ENCODE measurements around the gene SPATA1. TPM values are rescaled to one million over a fixed set of nuclear protein-coding genes. Genes with fewer than 3 reads are reported as not detected.
"Not testable (repeated sequence)": the region's sequence is repeated elsewhere in the genome, so short reads cannot be mapped to it uniquely, and the experiment has no call there.

The SPATA1 gene
- total RNA-seq, 2 donors from 2014 or later: 1.0 to 2.6 TPM

DNA sequence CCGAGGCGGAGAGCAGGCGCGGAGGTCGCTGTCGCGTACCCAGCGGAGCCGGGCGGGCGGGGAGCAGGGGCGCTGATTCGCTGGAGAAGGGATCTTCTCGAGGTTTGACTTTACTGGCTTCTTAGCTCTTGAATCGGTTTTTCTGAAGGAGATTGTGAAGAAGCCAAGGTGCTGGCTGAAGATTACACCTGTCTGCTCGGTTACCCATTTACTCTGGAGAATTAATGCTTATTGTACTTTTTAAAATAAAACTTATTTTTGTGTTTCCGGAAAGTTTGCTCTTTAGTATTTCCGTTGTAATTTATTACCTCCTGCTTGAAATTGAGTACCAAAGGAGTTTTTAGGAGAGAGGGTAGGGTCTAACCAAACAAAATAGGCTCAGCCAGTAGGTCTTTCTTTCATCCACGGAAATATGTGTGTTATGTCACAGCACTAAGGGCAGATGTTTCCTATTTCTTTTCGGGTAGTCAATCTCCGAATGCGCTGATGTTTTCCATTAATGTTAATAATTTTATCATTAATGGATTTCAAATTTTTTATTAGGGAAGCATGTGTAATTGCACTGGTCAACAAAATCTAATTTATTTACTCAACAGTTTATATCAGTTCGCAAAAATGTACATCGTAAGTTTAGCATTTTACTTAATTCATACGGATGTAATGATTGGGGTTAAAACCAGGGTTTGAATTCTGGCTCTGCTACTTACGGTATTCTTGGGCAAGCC lies 705 bp downstream of the SPATA1 start:
- intact Hi-C loops (cut with DNase I): loop anchor here in 1 of 2 donors (10.0 kb wide), 1 partner anchor 68 kb away; the partner anchor contains the start of gene CTBS
- DNase-seq (ENCODE audit: low spot score): no peak

DNA sequence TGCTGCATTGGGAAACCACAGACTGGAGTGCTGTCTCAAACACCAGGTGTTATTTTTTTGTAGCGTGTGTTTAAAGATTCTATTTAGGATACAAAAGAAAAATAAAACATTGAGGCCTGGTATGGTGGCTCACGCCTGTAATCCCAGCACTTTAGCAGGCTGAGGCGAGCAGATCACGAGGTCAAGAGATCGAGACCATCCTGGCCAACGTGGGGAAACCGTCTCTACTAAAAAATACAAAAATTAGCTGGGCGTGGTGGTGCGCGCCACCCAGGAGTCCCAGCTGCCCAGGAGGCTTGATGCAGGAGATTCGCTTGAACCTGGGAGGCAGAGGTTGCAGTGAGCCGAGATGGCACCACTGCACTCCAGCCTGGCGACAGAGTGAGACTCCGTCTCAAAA lies 1.7 kb downstream of the SPATA1 start:
- not testable (repeated sequence) for DNase-seq (ENCODE audit: low spot score)
- intact Hi-C loops (cut with DNase I): loop anchor here in 1 of 2 donors (10.0 kb wide), 1 partner anchor 67 kb away; the partner anchor contains the start of gene CTBS

DNA sequence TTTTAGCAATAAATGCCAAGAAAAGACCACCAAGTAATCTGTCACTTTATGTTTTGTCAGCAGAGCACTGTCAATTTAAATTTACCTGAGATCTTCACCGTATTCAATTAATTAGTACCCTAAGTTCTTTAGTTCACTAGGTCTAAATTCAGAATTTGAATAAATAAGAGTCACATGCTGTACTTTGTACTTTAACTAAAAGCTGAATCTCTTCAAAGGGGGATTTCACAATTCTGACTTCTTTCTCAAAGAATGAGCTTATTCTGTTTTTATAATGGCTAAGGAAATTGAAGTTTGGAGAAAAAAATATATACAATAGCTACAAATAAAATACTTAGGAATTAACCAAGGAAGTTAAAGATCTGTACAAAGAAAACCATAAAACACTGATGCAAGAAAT lies 2.3 kb downstream of the SPATA1 start:
- DNase-seq (ENCODE audit: low spot score): no peak
- intact Hi-C loops (cut with DNase I): loop anchor here in 1 of 2 donors (10.0 kb wide), 1 partner anchor 66 kb away; the partner anchor contains the start of gene CTBS

DNA sequence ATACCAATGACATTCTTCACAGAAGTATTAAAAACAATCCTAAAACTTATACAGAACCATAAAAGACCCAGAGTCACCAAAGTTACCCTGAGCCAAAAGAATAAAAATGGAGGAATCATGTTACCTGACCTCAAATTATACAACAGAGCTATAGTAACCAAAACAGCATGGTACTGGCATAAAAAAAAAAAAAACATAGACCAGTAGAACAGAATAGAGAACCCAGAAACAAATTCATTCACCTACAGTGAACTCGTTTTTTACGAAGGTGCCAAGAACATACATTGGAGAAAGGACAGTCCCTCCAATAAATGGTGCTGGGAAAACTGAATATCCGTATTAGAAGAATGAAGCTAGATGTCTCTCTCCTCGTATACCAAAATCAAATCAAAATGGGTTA lies 2.8 kb downstream of the SPATA1 start:
- no peak for DNase-seq (ENCODE audit: low spot score)
- intact Hi-C loops (cut with DNase I): loop anchor here in 1 of 2 donors (10.0 kb wide), 1 partner anchor 66 kb away; the partner anchor contains the start of gene CTBS

DNA sequence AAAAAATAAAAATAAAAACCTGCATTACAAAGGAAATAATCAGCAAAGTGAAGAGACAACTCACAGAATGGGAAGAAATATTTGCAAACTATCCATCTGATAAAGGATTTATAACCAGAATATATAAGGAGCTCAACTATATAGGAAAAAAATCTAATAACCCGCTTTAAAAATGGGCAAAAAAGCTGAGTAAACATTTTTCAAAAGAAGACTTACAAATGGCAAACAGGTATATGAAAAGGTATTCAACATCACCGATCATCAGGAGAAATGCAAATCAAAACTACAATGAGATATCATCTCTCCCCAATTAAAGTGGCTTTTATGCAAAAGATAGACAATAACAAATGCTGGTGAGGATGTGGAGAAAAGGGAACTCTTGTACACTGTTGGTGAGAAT lies 4.0 kb downstream of the SPATA1 start:
- DNase-seq (ENCODE audit: low spot score): no peak
- intact Hi-C loops (cut with DNase I): no loop called here

DNA sequence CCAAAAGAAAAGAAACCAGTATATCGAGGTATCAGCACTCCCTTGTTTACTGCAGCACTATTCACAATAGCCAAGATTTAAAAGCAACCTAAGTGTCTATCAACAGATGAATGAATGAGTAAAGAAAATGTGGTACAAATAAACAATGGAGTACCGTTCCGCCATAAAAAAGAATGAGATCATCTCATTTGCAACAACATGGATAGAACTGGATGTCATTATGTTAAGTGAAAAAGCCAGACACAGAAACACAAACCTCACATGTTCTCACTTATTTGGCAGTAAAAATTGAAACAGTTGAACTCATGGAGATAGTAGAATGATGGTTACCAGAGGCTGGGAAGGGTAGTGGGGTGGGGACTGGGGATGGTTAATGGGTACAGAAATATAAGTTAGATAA lies 4.5 kb downstream of the SPATA1 start:
- intact Hi-C loops (cut with DNase I): no loop called here
- no peak for DNase-seq (ENCODE audit: low spot score)

DNA sequence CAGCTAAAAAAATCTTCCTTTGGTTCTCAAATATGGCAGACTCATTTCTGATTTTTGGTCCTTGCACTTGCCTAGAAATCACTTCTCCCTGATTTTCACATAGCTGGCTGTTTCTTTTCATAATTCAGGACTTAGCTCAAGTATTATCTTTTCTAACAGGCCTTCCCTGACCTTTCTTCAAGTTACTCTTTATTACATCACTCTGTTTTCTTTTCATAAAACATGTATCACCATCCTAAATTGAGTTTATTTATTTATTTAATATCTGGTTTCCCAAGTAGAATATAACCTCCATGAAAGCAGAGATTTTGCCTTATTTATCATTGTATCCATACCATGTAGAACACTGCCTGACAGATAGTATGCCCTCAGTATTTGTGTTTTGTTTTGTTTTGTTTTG lies 18.4 kb downstream of the SPATA1 start:
- intact Hi-C loops (cut with DNase I): loop anchor here in 1 of 2 donors (5.0 kb wide), 1 partner anchor 228 kb away; no protein-coding TSS in a partner anchor
- DNase-seq (ENCODE audit: low spot score): no peak

DNA sequence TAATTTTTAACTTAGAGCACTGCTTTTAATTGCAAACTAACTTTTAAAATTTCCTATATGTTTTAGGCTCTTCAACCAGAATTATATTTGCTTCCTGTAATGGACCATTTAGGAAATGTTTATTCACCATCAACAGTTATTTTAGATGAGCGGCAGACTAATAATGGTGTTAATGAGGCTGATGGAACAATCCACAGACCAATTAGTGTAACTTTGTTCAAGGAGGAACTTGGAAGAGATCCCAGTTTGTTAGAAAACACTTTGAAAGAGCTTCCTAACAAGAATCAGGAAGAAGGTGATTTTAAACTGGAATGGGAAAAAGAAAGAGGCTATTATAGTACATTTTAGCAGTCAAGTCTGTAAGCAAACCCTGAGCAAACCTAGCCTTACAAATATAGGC lies 19.6 kb downstream of the SPATA1 start:
- no peak for DNase-seq (ENCODE audit: low spot score)
- intact Hi-C loops (cut with DNase I): no loop called here

DNA sequence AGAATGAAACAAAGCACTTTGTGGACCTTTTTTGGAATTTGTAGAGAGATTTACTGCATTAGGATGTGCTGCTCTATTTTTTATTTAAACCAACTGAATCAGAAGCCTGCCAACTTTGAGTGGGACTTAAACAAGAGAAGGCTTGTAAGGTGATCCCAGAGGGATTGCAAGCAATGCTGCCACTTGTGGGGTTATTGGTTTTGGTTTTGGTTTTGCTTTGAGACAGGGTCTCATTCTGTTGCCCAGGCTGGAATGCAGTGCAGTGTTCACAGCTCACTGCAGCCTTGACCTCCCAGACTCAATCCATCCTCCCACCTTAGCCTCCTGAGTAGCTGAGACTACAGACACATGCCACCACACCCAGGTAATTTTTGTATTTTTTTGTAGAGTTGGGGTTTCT lies 32.4 kb downstream of the SPATA1 start:
- no peak for DNase-seq (ENCODE audit: low spot score)
- intact Hi-C loops (cut with DNase I): no loop called here

DNA sequence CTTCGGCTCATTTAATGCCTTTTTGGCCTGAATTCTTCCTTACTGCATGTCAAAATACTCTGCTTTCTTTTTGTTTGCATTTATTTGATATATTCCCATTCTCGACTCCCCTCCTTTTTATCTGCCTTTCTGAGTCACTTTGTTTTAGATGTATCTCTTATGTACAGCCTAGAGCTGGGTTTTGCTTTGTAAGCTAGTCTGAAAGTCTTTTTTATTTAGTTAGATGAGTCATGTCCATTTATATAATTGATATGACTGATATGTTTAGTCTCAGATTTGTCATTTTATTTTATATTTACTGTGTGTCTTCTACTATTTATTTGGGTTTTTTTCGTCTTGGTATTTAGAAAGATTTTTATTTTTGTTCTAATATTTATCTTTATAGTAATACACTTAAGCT lies 33.8 kb downstream of the SPATA1 start:
- intact Hi-C loops (cut with DNase I): no loop called here
- no peak for DNase-seq (ENCODE audit: low spot score)

DNA sequence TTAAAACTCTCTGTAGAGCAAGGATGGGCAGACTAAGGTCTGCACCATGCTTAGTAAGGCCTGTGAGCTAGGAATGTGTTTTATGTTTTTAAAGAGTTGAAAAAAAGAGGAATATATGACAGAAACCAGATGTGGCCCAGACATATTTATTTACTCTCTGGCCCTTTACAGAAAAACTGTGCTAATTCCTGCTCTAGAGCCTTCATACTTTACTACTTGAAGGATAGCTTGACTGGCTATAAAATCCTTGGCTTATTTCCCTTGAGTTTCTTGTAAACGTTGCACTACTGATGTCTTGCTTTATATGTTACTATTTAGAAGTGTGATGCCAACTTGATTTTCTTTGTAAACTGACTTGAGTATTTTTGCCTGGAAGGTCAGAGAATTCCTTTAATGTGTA lies 34.6 kb downstream of the SPATA1 start:
- intact Hi-C loops (cut with DNase I): no loop called here

DNA sequence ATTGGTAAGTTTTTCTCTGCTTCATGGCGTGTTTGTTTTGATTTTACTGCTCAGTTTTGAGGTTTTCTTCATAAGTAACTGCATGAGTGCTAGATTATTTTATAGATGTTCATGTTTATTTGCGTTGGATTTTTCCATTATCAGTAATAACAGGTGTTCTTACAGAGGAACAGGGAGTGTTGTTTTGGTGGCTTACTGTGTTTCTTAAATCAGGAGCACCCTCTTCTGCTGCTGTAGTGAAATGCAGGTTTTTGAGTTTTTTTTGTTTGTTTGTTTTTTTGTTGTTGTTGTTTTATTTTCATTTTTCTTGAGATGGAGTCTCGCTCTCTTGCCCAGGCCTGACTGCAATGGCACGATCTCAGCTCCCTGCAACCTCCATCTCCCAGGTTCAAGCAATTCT lies 35.5 kb downstream of the SPATA1 start:
- DNase-seq (ENCODE audit: low spot score): no peak
- intact Hi-C loops (cut with DNase I): no loop called here

More for the DNA sequence above, 34.6 kb downstream of the SPATA1 start:
- no peak for DNase-seq (ENCODE audit: low spot score)

DNA sequence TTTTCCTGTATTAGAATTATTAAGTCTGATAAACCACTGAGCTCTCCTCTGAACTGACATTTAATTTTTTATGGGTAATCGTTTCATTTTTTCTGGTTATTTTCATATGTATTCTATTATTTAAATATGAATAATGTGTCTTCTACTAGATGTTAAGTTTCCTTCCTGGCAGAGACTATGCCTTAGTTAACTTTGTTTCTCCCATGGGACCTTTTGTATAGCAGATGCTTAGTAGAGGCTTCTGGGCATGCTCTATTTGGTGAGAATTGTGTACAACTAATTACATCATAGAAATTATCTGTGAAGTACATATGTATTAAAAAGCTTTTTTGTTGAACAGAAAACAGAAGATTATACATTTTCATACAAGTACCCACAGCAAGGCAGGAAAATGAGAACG lies 44.6 kb downstream of the SPATA1 start:
- no peak for DNase-seq (ENCODE audit: low spot score)
- intact Hi-C loops (cut with DNase I): no loop called here

DNA sequence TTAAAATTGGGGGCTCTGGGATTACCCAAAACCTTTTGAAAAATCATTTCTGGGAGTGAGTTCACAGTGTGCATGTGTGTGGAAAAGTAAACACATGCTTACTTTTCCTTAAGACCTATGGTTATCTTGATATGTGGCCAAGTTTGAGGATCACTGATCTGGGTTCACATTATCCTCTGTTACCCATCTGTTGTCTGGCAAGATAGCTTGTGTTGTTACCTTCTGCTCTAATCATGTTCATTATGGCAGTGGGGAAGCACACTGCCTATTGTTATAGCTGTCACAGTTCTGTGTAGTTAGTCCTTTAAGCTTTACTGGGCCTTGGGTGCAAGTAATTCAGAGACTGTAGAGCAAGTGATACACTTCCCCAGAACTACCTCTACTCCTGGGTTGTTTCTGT lies 63.0 kb downstream of the SPATA1 start:
- intact Hi-C loops (cut with DNase I): no loop called here
- no peak for DNase-seq (ENCODE audit: low spot score)

DNA sequence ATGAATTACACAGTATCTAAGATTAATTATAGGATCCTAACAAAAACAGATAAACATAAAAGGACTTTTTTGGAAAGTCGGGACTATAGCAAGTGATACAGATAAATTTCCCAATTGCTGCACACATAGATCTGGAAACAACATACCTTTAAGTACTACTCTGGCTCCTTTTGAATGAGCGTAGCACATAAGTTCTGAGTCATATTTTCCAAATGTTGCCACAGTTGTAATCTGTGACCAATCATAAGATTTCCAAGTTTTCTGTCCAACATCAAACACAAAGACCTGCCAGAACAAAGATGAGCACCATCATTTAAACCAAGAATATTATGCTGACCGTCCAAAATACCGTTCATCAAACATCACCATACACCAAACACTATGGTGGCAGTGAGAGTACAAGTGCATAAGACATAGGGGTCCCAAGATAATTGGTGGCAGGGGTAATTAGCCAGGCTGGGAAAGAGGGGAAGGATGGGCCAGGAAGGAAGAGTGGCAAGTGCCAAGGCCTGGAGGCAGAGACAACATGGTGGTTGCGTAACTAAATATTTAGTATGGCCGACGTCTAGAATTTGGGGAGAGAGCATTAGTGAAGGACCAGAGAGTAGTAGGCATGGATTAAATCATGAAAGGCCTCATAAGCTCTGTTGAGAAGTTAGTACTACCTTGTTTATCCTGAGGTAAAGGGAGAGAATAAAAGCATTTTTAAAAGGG lies 64.4 kb downstream of the SPATA1 start:
- DNase-seq (ENCODE audit: low spot score): no peak
- intact Hi-C loops (cut with DNase I): loop anchor here in 1 of 2 donors (10.0 kb wide), 1 partner anchor 66 kb away; the partner anchor contains the start of genes GNG5 and SPATA1

DNA sequence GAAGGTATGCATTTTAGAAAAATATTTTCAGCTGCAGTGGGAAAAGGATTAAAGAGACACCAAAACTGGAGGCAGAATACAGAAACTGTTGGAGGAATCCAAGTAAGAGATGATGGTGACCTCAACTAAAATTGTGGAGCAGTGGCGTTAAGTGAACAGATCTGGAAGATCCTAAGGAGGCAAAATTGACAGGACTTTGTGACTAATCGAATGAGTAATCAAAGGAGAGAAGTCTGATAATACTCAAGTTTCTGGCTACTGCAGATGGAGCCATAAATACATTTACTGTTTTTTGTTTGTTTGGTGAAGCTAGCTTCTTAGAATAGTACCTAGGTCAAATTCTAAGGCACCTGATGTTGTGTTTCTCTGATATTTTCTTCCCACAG lies 65.0 kb downstream of the SPATA1 start:
- no peak for DNase-seq (ENCODE audit: low spot score)
- intact Hi-C loops (cut with DNase I): loop anchor here in 1 of 2 donors (10.0 kb wide), 1 partner anchor 66 kb away; the partner anchor contains the start of genes GNG5 and SPATA1

DNA sequence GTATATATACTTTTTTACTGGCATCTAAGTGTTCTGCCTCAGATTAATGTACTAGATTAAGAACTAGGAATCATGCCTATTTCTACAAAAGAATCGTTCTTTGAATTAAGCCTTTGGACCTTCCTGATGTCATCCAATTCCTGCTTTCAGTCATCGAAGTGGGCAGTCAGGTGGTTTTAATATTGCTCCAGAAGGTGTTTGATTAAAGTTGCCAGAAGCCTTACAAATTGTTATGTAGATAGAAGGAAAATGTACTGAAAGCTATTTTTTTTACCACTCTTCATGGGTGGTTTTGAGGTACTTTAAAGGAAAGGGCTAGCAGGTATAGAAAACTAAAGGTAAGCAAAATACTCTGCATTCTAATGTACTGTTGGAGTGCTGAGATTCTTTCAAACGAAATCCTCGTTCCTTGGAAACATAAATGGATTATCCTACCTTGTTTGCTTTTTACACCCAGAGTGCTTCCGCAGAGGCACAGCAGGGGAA lies 67.3 kb downstream of the SPATA1 start:
- intact Hi-C loops (cut with DNase I): loop anchor here in 1 of 2 donors (10.0 kb wide), 1 partner anchor 69 kb away; the partner anchor contains the start of genes GNG5 and SPATA1
- no peak for DNase-seq (ENCODE audit: low spot score)

DNA sequence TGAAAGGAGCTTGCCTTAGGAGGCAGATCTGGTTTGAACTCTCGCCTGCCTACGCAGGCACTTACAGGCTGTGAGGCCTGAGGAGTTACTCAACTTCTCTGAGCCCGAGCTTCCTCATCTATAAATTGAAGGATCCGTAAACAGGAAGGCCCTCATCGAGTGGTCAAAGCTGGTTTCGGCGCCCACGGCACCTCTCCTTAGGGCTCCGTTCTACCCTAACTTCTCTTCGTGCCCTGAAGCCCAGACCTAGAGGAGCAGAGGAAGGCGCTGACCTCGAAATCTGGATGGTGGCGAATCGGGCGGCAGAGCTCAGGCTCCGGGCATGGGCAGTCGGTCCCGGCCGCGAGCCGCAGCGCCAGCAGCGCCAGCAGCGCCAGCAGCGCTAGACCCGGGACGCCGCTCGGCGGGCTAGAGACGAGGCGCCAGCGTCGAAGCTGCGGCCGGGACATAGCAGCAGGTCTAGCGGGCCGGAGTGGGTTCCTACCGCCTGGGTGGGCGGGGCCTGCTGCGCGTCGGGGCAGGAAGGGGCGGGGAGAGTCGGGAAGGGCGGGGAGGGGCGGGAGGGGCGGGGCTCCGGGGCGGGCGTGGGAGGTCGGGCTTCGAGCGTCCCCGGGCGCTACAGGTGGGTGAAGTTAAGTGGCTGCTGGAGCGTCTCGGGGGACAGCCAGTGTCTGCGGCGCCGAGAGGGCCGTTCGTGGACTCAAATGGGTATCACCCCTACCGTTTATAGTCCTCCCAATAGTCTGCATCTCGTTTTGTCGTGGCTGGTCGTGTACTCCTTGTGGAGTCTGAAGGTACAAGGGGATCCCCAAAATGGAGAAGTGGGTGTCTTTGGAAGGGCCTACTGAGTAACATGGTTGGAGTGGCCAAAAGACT lies 68.0 kb downstream of the SPATA1 start, which contains the start of gene CTBS:
TSS of gene CTBS (minus strand) at position 474 of the 876 bp plus-strand sequence. CDS start at position 449, 25 bp downstream.
- DNase-seq (ENCODE audit: low spot score): peak; percentile 97
- intact Hi-C loops (cut with DNase I): loop anchor here in 1 of 2 donors (10.0 kb wide), 1 partner anchor 69 kb away; the partner anchor contains the start of genes GNG5 and SPATA1

DNA sequence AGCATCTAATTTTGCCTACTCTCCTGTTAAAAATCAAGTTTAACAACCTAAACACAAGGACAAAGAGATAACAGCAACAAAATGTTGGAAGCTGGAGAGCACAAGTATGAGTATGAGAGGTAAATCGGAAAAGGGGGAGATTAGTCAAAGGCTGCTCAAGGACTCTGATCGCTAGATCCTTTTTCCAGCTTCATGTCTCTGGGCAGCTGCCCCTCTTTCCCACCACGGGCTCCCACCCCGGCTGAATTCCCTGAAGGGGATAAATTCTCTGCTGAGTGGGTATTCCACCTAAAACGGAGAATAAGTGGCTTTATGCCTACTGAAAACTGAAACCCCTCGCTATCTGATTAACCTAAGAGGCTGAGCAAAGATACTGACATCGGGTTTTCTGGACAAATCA lies 68.8 kb downstream of the SPATA1 start:
- no peak for DNase-seq (ENCODE audit: low spot score)
- intact Hi-C loops (cut with DNase I): loop anchor here in 1 of 2 donors (10.0 kb wide), 1 partner anchor 70 kb away; the partner anchor contains the start of genes GNG5 and SPATA1

Measured in posterior vena cava (tissue), 2 donors.